ENCODE measurements around the gene TCF7L1.

- TF ChIP-seq CTCF (IDR thresholded peaks at IDR 0.05; ENCODE audit: low read length), result no peak
- TF ChIP-seq EZH2 (IDR thresholded peaks at IDR 0.05; ENCODE audit: borderline replicate concordance, low read length), result no peak
These were observed 132.1 kb downstream of the TCF7L1 start for GRCh38 chr2:85265304-85265703.

Measured in OCI-LY1 (cell line).